T47D (cell line): ENCODE measurements around the gene ARHGEF12.

Experiments used
- DNase-seq, 2 experiments: peaks; one replicate each; pipeline versions ENCODE4 v3.0.0 to v3.0.0-alpha.2; 2011 to 2012; ENCODE audit warnings: low read depth in 1 of 2, low spot score in 1 of 2
- JUND ChIP-seq: IDR thresholded peaks from 2 replicates; pipeline ENCODE4 v1.6.1; 2012; ENCODE audit warnings: low read depth
- in situ Hi-C: cut with HindIII; loops from 2 replicates; pipeline ENCODE4 v1.10.0; 2016; ENCODE audit warnings: low sequenced_read_pairs, low pct_unique_long_range_greater_than_20kb

Gene ARHGEF12

DNA sequence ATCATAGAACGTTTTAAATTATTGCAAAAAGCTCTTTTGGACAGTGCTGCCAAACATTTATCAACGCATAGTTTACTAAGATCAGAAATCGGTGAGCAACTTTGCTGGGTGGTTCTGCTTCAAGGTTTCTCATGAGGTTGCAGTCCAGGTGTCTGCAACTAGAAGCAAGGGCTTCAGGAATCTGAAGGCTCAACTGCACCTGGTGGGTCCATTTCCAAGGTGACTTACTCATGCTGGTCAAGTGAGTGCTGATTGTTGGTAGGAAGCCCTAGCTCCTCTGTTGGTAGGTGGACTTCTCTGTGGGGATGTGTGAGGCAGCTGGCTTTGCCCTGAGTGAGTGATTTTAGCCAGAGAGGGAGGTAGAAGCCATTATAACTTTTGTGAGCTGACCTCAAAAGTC, 22.5 kb downstream of the ARHGEF12 start:
- in situ Hi-C loops: no loop called here

DNA sequence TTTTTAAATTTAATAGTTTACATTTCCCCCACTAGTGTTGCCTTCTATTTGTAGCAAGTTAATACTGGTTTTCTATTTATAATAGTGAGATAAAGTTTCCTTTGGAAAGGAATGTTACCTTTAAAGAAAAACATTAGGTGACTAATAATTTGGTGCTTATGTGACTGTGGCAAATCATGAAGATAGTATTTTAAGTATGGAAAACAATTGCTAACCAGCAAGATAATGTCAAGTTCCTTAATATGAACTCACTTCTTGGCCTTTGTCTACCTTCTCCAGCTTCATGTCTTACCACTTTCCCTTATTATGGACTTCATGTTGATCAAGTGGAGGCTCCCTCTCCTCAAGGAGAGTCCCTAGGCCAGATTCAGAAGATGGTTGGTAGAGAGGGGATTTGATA, 27.2 kb downstream of the ARHGEF12 start:
- no peak for DNase-seq
- TF ChIP-seq JUND: no peak
- in situ Hi-C loops: no loop called here

More for the DNA sequence above, 22.5 kb downstream of the ARHGEF12 start:
- DNase-seq: no peak
- TF ChIP-seq JUND: no peak

DNA sequence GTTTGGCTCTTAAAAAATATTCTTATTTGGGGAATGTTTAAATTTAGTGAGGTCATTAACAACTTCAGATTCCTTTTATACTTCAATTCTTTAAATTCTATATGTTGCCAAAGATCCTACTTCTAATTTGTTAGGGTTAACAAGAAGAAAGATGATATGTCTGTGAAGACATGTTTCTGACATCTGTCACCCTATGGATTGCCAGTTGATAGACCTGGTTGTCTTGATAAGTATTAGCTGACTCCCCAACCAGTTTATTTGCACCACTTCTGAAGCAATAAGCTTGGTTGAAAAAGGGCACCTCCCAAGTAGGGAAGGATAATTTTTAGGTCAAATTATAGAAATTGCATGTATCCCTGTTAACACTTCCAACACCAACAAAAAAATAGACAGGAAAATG, 29.3 kb downstream of the ARHGEF12 start:
- no peak for DNase-seq
- in situ Hi-C loops: no loop called here

DNA sequence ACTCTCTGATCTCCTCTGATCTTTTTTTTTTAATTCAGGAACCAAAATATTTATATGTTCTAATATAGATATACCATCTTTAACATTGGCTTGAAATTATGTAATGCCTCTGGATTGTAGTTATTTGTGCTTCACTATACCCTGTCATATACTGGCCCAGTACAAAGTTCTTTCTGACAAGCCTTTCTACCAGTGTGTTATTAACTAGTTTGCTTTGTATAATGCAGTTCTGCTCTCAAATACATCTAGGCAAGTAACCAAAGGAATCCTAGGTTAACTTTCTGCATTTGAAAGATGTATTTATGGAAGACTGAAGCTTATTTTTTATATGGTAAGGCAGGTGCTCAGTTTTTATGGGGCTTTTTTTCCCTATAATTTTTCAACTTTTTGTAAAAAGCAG, 36.1 kb downstream of the ARHGEF12 start:
- in situ Hi-C loops: no loop called here
- TF ChIP-seq JUND: no peak
- no peak for DNase-seq

More for the DNA sequence above, 29.3 kb downstream of the ARHGEF12 start:
- no peak for TF ChIP-seq JUND

DNA sequence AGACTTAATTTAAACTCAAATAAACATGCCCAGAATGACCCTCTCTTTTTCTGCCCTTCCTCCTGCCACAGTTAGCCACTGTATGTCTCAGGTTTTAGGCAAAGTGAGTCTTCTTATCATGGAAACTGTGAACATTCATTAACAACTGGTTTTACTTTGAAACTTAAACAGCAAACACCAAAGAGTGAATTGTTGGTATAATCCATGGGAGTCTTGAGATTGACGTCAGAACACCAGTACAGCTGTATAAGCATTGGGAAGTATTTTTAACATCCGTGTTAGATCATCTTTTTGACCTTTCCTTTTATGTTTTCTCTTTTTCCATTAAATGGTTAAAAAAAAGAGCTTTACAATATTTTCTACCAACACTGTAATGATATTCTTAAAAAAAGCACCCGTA, 38.9 kb downstream of the ARHGEF12 start:
- no peak for TF ChIP-seq JUND

DNA sequence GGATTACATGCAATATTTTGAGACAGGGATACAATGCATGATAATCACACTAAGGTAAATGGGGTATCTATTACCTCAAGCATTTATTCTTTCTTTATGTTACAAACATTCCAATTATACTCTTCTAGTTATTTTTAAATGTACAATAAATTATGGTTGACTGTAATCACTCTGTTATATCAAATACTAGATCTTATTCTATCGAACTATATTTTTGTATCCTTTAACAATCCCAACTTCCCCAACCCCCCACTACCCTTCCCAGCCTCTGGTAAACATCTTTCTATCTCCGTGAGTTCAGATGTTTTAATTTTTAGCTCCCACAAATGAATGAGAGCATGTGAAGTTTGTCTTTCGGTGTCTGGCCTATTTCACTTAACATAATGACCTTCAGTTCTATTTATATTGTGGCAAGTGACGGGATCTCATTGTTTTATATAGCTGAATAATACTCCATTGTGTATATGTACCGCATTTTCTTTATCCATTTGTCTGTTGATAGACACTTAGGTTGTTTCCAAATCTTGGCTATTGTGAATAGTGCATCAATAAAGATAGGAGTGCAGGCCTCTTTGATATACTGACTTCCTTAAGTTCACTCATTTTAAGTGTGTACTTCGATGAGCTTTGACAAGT, 40.5 kb downstream of the ARHGEF12 start:
- in situ Hi-C loops: no loop called here
- no peak for TF ChIP-seq JUND

More for the DNA sequence above, 38.9 kb downstream of the ARHGEF12 start:
- DNase-seq: no peak
- in situ Hi-C loops: no loop called here

DNA sequence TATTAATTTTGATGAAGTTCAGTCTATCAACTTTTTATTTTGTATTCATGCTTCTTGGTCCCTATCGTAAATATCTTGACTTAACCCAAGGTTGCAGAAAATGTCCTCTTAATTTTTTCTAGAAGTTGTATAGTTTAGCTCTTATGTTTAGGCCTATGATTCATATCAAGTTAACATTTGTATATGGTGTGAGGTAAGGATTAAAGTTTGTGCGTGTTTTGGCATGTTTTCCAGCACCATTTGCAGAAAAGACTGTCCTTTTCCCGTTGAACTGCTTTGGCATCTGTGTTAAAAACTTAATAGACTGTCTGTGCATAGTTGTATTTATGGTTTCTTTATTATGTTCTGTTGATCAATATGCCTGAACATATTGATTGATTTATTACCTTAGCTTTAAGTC, 42.3 kb downstream of the ARHGEF12 start:
- TF ChIP-seq JUND: no peak
- in situ Hi-C loops: no loop called here
- no peak for DNase-seq

More for the DNA sequence above, 40.5 kb downstream of the ARHGEF12 start:
- no peak for DNase-seq

DNA sequence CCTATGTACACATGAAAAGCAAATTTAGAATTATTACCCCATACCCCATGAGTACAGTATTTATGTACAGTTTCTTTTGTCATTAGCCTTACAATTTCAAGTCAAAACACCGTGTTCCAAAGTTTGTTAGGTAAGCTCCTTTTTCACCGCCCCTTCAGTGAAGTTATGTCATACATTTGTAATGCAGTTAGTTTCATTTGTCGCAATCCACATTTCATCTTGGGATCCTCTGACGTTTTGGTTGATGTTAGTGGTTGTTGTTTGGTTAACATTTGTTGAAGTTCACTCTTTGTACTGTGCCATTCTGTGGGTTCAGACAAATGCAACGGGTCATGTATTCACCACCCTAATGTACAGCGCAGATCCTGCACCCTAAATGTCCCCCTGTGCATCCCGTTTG, 45.2 kb downstream of the ARHGEF12 start:
- no peak for DNase-seq
- in situ Hi-C loops: no loop called here
- TF ChIP-seq JUND: no peak; the same call in 1 of the 2 replicates

DNA sequence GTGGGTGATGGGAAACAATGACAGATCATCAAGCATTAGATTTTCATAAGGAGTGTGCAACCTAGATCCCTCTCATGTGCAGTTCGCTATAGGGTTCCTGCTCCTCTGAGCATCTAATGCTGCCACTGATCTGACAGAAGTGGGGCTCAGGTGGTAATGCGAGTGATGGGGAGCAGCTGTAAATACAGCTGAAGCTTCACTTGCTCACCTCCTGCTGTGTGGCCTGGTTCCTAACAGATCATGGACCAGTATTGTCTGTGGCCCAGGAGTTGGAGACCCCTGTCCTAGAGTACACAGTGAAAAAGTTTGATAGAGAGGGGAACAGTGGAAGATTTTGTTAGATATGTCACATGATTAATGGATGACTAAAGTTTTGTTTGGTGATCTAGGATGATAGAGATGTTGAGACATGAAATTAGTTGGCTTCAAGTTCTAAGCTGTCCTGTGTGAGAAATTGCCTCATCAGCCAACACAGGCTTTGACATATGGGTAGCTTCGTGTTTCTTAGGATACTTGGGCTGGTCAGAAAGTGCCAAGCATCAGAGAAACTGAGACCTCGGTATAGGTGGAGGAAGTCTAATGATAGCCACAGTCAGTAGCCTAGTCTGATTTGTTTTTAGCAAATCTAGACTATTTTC, 47.4 kb downstream of the ARHGEF12 start:
- in situ Hi-C loops: no loop called here
- DNase-seq: no peak
- no peak for TF ChIP-seq JUND

DNA sequence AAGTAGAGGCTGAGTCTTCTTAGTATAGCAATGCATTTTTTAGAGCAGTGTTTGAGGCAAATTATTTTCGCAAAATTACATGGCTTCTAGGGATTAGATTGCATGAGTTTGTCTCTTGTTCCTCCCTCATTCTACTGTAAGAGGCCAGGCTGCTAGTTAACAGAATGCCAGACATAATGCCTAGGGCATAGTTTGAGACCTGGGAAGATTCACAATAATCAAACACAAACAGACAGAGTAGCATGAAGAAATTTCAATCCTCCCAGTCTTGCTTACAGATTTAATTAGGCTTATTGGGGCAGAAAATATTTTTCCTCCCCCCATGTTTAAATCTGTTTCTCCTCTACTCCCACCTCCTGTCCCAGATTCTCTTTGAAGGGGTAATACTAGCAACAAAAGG, 48.3 kb downstream of the ARHGEF12 start:
- in situ Hi-C loops: no loop called here
- peak in 1 of 2 experiments; percentile 16 for DNase-seq

DNA sequence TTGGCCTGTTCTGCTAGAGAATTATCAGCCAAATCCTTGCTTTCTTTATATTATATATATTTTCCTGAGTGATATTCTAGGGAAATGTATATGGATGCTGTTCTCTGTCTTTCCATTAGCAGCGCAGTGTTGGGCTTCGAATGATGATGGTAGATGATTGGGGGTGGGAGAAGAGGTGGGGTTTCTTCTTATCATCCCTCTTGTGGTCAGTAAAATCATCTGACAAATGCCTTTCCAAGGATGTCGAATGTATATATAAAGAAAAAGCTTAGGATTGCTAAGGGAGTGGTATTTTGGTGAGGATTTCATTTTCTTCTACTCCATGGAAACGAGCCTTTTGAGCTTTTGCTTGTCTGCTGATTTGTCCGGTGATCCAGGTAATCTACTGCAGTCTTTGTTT, 48.9 kb downstream of the ARHGEF12 start:
- in situ Hi-C loops: no loop called here
- no peak for TF ChIP-seq JUND
- DNase-seq: no peak

More for the DNA sequence above, 48.3 kb downstream of the ARHGEF12 start:
- no peak for TF ChIP-seq JUND

DNA sequence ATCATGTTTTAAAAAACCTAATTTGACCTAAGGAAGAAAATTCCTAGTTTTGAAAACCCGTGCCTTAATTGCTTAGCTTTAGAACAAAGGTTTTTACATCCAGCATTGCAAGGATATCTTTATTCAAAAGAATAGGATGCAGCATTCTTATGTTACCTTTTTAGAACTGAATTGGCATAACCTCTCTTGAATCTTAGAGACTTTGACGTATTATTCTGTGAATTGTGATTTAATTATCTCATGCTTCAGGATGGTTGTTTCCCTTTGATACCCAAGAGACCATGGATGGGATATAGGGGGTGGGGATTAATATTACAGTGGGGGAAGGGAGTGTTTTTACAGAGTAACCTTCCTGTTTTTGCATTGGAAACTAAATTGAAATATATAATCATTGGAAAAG, 49.4 kb downstream of the ARHGEF12 start:
- in situ Hi-C loops: no loop called here

DNA sequence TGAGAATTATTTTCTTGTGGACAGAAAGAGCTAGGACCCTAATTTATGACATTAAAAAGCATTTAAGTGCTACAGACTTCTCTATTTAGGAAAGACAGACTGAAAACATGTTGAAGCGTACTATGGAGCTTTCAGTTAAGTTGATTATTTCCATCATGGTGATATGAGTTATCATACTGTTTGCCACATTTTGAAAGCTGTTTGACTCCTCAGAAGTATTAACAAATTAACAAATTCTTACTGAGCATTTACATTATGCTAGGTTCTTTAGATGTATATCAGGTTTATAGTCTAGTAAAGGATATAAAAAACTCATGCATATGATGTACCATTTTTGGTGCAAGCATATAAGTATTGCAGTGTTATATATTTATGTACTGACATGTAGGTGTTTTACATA, 50.1 kb downstream of the ARHGEF12 start:
- DNase-seq: no peak
- no peak for TF ChIP-seq JUND
- in situ Hi-C loops: no loop called here

More for the DNA sequence above, 49.4 kb downstream of the ARHGEF12 start:
- DNase-seq: no peak
- no peak for TF ChIP-seq JUND
